Stimulated activated naive CD4-positive, alpha-beta T cell treated with Interleukin-2 at 50 U/mL for 16 hours (primary cell): ENCODE data around the gene GSTO1.

ENCODE experiments used
- DNase-seq: peaks from one replicate; lab custom pipeline; 2025; lab: John Stamatoyannopoulos, UW

The GSTO1 gene

DNA sequence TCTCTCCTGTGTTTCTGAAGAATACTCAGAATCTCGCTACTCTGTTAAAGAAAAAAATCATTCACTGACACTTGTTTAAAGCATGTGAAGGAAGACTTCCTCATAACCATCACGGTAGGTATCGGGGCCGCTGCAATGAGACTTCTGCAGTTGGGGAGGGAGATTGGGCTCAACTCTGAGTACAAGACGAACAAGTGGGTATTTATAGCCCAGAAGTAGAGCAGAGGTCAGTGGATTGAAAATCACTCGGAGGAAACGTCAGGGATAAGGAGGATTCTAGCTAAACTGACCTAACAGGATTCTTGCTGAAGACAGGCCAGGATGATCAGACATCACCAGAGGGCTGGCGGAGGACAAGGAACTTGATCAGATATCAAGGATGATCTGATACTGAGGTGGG lies 50.2 kb downstream of the GSTO1 start:
- DNase-seq = no peak

DNA sequence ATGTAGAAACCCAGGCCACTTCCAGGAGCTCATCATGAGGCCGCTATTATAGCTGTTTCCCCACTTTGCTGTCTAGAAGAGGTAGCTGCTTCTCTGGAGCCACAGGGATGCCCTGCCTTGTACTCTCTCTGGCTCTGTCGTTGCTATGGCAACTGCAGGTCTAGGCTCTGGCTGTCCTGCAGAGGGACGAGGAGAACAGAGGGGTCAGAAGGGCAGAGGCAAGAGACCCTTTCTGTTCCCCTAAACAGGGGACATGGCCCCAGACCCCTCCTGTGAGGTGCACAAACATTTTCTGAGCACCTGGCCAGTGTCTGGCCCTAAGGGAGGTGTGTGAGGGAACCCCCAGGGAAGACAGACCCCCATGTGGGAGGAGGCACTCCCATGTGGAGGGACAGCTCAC lies 52.2 kb downstream of the GSTO1 start:
- DNase-seq = no peak

DNA sequence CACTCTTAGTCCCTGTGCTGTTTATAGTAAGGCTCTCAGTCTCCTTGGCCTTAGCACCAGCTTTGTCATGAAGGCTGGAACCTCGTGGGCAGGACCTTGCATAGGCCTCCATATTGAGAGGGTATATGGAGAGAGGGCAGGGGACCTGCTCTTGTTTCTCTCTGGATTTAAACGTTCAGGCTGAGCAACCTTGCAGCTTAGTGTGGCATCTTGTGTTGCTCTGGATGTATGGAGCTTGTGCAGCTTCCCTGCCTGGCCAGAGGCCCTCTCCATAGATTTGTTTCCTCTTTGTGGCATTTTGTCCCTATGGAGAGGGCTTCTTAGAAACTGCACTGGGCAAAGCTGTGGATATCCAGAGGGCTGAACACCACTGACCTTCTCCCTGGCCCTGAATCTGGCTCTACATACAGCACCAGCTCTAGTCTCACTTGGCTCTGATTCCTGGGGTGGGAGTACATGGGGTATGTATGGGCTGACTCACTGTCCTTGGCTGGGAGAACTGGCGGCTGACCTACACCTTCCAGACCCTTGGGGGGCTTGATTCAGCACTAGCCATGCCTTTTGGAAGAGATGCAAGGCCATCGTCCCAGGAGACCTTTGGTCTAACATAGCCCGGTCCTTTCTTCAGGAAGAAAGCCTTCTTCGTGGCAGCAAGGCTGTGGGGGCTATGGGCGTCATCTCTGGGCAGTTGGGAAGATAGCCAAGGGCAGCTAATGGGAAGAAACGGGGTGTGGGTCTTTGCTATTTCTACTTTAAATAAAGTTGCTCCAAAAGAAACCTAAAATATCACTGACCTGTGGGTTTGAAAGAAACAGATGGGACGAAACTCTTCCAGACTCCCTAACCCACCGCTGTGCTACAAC lies 53.1 kb downstream of the GSTO1 start:
- no peak for DNase-seq

DNA sequence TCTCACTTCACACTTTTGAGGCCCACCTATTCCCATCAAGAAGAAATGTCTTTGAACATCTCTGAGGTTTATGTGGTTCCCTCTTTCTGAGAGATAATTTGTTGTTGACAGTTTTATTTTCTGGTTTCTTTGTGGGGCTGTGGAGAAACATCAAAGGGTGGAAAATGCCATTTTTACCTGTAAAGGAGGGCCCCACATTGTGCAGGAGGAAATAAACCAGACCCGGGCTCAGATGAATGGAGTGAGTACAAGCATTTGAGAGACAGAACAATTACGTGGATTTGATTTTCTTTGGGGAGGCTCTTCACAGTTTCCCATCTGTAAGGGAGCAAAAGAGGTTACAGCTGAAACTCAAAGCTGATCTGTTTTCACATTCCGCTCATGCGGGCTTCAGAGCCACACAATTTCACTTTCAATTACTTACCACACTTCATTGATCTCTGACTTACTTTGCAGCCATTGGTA lies 53.8 kb downstream of the GSTO1 start:
- peak; percentile 12 for DNase-seq

DNA sequence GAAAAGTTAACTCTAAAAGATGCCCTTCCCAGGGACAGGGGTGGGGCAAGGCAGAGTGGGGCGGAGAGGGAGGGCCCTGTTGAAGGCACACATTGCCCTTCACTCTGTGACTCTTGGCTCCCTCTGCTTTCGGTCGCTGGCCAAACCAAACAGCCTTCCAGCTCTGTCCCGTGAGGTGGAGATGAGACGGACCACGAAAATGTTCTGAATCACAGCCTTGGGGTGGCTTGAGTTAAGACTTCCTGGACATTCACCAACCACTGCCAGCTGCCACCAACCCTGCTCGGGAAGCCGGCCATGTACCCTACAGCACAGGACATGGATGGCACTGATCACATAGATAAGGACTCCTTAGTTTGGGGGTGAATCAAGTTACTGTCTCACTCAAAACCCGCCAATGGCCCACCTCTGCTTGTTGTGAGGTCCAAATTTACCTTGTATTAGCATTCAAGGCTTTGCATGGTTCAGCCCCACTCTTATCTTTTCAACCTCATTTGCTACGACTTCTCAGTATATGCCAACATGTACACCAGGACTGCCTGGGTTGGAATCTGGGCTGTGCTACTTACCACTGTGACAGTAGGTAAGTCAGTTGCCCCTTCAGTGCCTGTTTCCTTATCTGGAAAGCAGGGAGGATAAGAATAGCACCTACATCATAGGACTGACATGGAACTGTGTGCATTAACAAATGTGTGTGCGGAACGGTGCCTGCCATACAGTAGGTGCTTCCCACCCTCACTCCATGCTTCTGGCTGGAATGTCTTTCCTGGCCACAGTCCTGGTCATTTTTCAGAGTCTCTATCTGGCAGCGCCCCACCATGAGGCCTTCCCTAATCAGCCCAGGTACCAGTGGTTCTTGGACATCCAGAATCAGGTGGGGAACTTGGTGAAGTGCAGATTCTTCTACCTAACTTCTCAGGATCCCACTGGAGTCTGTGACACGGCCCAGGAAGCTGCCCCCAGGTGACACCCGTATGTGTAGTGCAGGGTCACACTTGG lies 55.6 kb downstream of the GSTO1 start:
- DNase-seq = no peak

DNA sequence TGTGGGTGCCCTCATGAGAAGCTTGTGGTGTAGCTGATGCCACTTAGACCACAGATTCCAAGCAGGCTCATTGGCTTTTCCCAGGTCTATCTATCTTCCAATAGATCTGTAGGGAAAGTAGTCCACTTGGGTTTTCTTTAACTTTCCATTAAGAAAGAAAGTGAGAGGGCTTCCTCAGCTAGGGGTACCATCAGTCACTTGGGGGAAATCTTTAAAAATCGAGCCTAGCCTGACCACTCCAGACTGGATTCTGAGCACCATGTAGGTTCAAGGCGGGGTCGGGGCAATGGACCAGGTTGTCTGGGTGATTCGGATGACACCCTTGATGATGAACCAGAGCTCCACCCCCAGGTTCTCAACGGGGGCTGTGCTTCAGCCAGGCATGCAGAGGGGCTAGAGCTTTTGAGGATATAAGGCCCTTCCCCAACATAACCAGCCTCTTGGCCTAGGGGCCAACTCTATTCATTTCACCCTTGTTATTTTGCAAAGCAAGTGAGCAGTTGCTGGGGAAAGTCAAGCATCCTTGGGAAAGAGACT lies 56.6 kb downstream of the GSTO1 start:
- DNase-seq = no peak

DNA sequence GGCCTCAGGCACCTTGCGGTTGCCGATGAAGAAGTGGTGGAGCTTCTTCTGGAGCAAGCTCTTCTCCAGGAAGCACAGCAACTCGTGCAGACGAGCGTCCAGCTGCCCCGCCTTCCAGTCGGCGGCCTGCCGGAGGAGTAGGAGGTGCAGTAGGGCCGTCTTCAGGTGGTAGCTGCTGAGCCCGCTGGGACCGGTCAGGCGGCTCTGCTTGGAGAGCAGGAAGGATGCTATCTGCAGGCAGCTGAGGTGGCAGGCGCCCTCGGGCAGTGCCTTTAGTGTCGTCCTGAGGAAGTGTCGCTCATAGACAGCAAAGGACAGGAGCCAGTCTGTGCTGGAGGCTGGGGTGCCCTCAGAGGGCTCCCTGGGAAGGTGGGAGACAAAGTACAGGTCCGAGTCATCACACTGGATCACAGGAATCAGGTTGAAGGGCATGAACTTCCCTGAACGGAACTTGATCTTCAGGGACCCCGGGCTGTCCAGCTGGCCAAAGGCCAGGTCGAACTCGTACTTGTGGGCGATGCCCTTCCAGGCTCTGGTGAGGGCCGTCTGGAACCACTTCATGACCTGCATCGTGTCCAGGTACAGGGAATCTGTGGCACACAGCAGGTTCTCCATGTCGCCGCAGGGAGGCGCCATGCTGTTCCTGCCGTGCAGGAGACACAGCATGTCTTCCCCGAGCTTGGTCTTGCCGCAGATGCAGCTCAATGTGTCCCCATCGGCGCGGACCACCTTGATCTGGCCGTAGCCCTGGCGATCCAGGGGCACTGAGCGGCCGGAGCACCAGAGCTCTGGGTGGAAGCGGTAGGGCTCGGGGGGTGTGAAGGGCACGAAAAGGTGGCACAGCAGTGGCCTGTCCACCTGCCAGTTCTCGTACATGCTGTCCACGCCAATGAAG lies 60.1 kb downstream of the GSTO1 start:
- no peak for DNase-seq

DNA sequence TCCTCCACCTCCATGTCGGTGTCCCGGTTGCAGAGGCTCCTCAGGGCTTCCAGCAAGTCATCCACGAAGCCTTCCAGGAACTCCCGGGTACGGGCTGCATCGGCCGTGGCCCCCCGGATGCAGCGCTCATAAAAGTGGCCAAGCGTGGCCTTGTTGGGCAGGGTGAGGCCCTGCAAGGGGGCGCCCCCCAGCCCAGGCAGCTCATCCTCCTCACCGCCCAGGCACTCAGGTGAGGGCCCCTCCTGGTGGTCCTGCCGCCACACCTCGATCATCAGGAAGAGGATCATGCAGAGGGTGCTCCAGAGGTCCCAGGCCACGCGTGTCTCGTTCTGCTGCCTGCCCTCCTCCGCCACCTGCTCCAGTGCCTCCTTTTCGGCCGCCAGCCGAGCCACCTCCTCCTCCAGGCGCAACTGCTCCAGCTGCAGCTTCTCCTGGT lies 60.8 kb downstream of the GSTO1 start:
- no peak for DNase-seq

DNA sequence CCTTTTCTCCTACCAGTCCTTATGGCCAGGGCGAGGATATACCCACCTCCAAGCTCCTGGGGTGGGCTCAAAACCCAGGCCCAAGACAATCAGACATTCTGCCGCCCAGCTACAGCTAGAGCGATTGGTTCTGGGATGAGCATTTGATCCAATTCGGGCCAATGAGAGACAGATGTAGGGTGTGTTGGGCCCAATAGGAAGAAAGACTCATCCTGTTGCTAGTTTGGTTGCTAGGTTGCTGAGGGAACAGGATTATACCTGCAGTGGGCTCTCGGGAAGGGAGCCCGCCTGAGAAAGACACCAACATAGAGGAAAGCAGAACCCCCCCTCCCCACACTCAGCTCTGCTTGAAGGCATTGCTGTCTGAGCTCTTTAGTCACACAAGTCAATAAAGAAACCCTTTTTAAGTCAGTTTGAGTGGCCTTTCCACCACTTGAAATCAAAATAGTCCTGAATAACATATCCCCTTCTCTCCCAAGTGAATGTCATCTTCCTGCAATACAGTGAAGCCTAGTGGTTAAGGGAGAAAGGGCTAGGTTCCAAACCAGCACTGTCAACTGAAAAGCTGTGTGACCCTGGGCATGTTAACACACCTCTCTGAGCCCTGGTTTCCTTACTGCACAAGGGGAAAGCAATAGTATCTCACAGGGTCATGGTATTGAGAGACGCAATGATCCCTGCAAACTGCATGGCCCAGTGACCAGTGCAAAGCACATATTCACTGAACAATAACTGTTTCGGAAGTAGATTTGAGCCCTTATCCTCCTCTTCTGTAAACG lies 61.8 kb downstream of the GSTO1 start:
- DNase-seq = no peak
